Mesodermal cell (in vitro differentiated cells): ENCODE measurements around the gene MUC2.

Source experiments
- H3K27ac ChIP-seq: 2 replicates; pipeline ENCODE4 v1.7.0; 2013; ENCODE audit warnings: mild to moderate bottlenecking, low read depth, low read length, moderate library complexity; ENCODE audit not compliant: severe bottlenecking
- H3K36me3 ChIP-seq: 2 replicates; pipeline ENCODE4 v1.7.1; 2013; ENCODE audit warnings: mild to moderate bottlenecking, low read length, moderate library complexity; ENCODE audit not compliant: control insufficient read depth, insufficient read depth
- H3K4me1 ChIP-seq: one replicate; pipeline ENCODE4 v1.7.1; 2013; ENCODE audit warnings: mild to moderate bottlenecking, low read length; ENCODE audit not compliant: insufficient read depth, control insufficient read depth, poor library complexity, severe bottlenecking
- H3K4me3 ChIP-seq: 2 replicates; pipeline ENCODE4 v1.7.0; 2013; ENCODE audit warnings: low read length, control low read depth, mild to moderate bottlenecking; ENCODE audit not compliant: insufficient read depth, poor library complexity, severe bottlenecking; ENCODE audit errors: extremely low read depth
- H3K9me3 ChIP-seq: 2 replicates; pipeline ENCODE4 v1.7.1; 2013; ENCODE audit warnings: mild to moderate bottlenecking, low read length, moderate library complexity; ENCODE audit not compliant: control insufficient read depth
- WGBS, 2 experiments: methylation state at CpG; one replicate each; pipeline ENCODE4 v1.1.5; 2013; ENCODE audit warnings: missing lambda C conversion rate in 2 of 2; ENCODE audit not compliant: insufficient coverage in 2 of 2; 5-methylcytosine and 5-hydroxymethylcytosine counted together

The MUC2 gene

GRCh38 chr11:1052133-1053011 is 22.3 kb upstream of the MUC2 start:
- H3K9me3 ChIP-seq, result no peaks in the 10 kb centered on the region
- no peak overlapping the region for H3K27ac ChIP-seq
- WGBS, 2 experiments, result 87 to 90% methylated on average over 14 to 23 of the region's 25 CpGs
- H3K4me1 ChIP-seq, result no peaks in the 10 kb centered on the region
- no peaks in the 10 kb centered on the region for H3K36me3 ChIP-seq
- H3K4me3 ChIP-seq, result no peak overlapping the region

GRCh38 chr11:1053121-1053901 is 21.4 kb upstream of the MUC2 start:
- WGBS, 2 experiments, result 89 to 93% methylated on average over 16 to 22 of the region's 25 CpGs
- H3K27ac ChIP-seq, result no peak overlapping the region

DNA sequence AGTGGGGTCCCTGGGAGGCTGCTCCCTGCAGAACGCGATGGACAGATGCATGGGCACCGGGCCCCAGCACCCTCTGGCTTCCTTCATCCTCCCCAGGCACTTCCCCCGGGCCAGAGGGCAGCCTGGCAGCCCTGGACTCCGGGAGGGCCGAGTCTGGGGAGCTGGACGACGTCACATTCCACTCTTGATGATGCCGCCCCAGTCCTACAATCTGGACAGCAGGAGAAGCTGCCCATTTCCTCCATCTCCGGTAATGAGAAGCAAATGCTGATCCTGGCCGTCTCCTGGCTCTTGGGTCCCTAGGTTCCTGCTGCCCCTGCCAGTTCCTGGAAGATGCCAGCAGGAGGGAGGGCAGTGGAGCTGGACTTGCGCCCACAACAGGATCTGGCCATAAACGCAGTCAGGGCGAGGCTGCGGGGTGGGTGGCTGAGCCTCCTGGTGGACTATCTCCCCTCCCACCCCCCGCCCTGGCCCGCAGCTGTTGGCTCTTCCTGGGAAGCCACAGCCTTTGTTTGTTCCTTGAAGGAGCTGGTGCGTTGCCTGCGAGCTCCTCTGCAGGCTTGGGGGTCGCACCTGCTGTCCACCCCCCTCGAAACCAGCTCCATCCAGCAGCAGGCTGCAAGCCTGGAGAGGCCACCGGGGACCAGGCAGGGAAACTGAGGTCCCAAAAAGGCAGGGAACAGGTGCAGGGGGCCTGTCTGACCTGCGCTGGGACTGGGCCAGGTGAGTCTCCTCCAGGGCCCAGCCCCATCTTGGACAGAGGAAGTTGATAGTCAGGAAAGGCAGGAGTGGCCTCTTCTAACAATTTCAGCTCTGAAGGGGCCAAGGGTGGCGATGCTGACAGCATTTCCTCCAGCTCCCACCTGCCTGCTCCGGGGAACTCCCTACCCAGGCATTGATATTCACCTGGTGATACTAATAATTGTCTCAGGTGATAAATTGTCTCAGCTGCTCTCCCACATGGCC is 20.2 kb upstream of the MUC2 start:
- WGBS, 2 experiments, result 81 to 87% methylated on average over 21 to 22 of the region's 25 CpGs
- Histone ChIP-seq H3K27ac (no peak overlapping the region), H3K4me3 (no peak overlapping the region), H3K4me1 (no peaks in the 10 kb centered on the region), H3K9me3 (no peaks in the 10 kb centered on the region), H3K36me3 (no peaks in the 10 kb centered on the region)

More at GRCh38 chr11:1053121-1053901, 21.4 kb upstream of the MUC2 start:
- no peaks in the 10 kb centered on the region for H3K36me3 ChIP-seq
- H3K4me3 ChIP-seq, result no peak overlapping the region
- no peaks in the 10 kb centered on the region for H3K9me3 ChIP-seq
- H3K4me1 ChIP-seq, result no peaks in the 10 kb centered on the region

GRCh38 chr11:1055109-1055703 is 19.5 kb upstream of the MUC2 start:
- Histone ChIP-seq H3K9me3 (no peaks in the 10 kb centered on the region), H3K4me1 (no peaks in the 10 kb centered on the region)
- WGBS, 2 experiments, result 88 to 91% methylated on average over 10 to 14 of the region's 17 CpGs

DNA sequence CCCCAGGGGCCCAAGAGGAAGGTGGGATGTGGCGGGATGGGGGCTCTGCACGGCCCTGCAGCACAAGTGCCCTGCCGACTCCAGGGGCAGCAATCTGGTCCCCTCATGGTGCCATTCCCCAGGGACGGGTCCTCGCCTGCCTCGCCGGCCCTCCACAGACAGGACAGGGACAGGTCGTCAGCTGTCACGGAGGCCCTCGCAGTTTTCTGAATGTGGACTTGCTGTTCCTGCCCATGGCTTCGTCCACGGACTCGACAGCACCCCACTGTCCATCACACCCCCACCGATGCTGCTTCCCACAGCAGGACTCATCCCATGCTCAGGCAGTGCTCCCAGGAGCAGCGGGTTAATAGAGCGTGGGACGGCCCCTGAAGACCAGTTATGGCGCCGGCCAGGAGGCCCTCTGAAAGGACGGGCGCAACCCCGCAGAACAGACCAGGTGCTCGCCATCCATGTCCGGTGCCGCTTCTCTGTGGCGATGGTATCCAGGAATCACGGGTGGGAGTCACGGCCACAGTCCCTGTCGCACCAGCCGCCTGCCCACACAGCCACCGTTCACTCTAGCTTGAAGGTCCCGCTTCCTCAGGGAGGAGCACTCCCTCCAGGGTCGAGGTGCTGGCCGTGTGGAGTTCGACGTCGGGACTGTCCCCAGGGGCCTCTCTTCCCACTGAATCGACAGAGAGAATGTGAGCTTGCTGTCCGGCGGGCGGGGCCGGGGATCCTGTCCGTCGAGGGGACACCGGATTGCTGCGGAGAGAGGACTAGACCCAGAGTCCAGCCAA is 18.5 kb upstream of the MUC2 start:
- 90 to 91% methylated on average over 43 to 46 of the region's 46 CpGs for WGBS, 2 experiments
- Histone ChIP-seq H3K9me3 (no peaks in the 10 kb centered on the region), H3K4me3 (no peak overlapping the region), H3K4me1 (no peaks in the 10 kb centered on the region), H3K27ac (no peak overlapping the region), H3K36me3 (no peaks in the 10 kb centered on the region)

More at GRCh38 chr11:1055109-1055703, 19.5 kb upstream of the MUC2 start:
- Histone ChIP-seq H3K36me3 (no peaks in the 10 kb centered on the region), H3K4me3 (no peak overlapping the region), H3K27ac (no peak overlapping the region)

DNA sequence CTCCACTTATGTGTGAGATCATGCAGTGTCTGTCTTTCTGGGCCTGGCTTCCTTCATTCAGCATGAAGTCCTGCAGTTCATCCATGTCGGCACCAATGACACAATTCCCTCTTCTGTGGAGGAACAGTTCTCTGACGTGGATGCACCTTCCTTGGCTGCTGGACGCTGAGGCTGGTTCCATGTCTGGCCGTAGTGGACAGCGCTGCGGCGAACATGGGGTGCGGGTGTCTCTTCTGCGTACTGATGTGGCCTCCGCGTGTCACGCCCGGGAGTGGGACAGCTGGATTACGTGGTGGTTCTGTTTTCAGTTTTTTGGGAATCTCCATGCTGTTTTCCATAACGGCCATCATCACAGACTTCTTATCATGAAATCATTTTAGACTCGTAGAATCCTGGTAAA is 16.9 kb upstream of the MUC2 start:
- Histone ChIP-seq H3K9me3 (peaks cover 5% of the 10 kb centered on the region), H3K36me3 (no peaks in the 10 kb centered on the region), H3K4me3 (no peak overlapping the region), H3K4me1 (no peaks in the 10 kb centered on the region), H3K27ac (no peak overlapping the region)
- WGBS, 2 experiments, result 93 to 96% methylated on average over 14 of the region's 16 CpGs

DNA sequence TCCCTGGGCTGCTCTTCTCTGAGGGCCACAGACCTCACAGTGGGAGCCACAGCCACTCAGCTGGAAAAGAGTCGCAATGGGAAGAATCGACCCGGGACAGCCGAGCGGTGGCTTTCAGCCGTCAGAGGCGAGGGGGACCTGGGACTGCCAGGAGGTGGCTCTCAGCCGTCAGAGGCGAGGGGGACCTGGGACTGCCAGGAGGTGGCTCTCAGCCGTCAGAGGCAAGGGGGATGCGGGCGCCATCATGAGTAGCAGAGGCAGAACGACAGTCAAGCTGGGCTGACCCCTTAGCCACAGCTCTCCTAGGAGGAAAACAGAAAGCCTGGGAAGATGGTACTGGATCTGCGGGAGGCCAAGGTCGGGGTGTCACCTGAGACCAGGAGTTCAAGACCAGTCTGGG is 14.9 kb upstream of the MUC2 start:
- Histone ChIP-seq H3K9me3 (peaks cover 5% of the 10 kb centered on the region), H3K27ac (no peak overlapping the region), H3K4me3 (no peak overlapping the region), H3K4me1 (no peaks in the 10 kb centered on the region), H3K36me3 (no peaks in the 10 kb centered on the region)
- WGBS, 2 experiments, result 69 to 80% methylated on average over 15 of the region's 15 CpGs

DNA sequence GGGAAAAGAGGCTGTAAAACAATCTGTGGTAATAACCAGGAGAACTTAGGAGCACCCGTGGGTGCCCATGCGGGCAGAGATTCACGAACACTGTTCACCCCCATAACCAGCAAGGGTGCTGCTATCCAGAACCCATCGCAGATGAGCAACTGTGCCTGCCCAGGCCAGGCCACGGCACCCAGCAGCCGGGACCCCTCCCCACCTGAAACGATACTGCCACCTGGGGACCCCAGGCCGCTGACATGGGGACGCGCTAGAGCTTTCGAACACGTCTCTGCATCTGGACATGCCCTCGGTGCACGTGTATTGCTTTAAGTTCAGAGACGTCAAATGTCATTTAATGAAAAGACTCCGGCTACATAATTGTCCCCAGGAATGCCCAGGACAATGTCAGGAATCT is 14.3 kb upstream of the MUC2 start:
- no peaks in the 10 kb centered on the region for H3K4me1 ChIP-seq
- no peaks in the 10 kb centered on the region for H3K36me3 ChIP-seq
- no peak overlapping the region for H3K27ac ChIP-seq
- H3K4me3 ChIP-seq, result no peak overlapping the region
- WGBS, 2 experiments, result 92 to 96% methylated on average over 15 to 16 of the region's 16 CpGs
- peaks cover 5% of the 10 kb centered on the region for H3K9me3 ChIP-seq

DNA sequence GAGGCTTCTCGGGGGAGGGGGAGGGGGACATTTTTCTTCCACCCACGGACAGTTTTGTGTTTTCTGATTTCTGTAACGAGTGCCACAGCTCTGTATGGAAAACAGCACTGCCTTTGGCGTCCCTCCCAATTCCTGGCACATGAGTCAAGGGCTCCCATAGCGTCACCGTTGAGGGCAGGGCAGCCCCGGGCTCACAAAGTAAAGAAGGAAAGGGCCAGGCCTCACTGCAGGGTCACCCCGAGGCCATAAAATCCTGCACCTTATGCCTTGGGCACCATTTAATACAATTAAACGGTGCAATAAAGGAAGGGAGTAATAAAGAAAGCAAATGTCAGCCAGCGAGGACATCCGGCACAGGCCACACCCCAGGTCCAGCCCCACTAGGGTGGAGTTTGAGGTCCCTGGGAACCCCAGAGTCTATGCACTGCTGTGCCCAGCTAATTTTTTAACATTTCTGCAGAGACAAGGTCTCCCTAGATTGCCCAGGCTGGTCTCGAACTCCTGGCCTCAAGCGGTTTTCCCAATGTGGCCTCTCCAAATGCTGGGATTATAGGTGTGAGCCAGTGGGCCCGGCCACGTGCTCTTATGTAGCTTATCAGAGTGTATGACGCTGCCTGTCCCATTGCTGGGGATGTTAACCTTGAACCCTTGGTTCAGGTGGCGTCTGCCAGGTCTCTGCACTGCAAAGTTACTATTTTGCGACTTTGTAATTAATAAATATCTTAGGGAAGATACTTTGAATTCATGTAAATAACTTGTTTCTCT is 13.6 kb upstream of the MUC2 start:
- no peak overlapping the region for H3K4me3 ChIP-seq
- H3K36me3 ChIP-seq, result no peaks in the 10 kb centered on the region
- H3K4me1 ChIP-seq, result no peaks in the 10 kb centered on the region
- peaks cover 5% of the 10 kb centered on the region for H3K9me3 ChIP-seq
- WGBS, 2 experiments, result 68 to 88% methylated on average over 10 to 15 of the region's 18 CpGs
- no peak overlapping the region for H3K27ac ChIP-seq
